Erythroblast (primary cell): ENCODE data around the gene COPS6.
"Not testable (repeated sequence)": the region's sequence is repeated elsewhere in the genome, so short reads cannot be mapped to it uniquely, and the experiment has no call there.

Experiments
- DNase-seq, 2 experiments: peaks; one replicate each; lab custom pipeline; 2025; lab: John Stamatoyannopoulos, UW
- GATA1 ChIP-seq: IDR thresholded peaks from 2 replicates; pipeline ENCODE4 v1.6.1; 2011; ENCODE audit warnings: low read depth, mild to moderate bottlenecking, control low read depth, low read length, moderate library complexity
- POLR2A ChIP-seq: IDR thresholded peaks from 2 replicates; pipeline ENCODE4 v1.6.1; 2011; ENCODE audit warnings: mild to moderate bottlenecking, low read length

Gene COPS6

GRCh38 chr7:100119072-100119969 is 30.6 kb downstream of the COPS6 start, which contains the start of the genes CNPY4 and TAF6:
CNPY4 (plus strand) TSS chr7:100119634; CDS start chr7:100119745, 111 bp downstream.
TAF6 (minus strand) TSS chr7:100119358; CDS start chr7:100114209, 5,149 bp downstream.
- TF ChIP-seq POLR2A (peak; percentile 77), GATA1 (no peak)

GRCh38 chr7:100119970-100120732 is 31.4 kb downstream of the COPS6 start:
- DNase-seq, result peak; percentile 77 to 81
- no peak for TF ChIP-seq POLR2A
- TF ChIP-seq GATA1, result no peak

More at GRCh38 chr7:100119072-100119969, 30.6 kb downstream of the COPS6 start, which contains the start of the genes CNPY4 and TAF6:
- DNase-seq, result peak; percentile 96 to 98

GRCh38 chr7:100120733-100121036 is 31.9 kb downstream of the COPS6 start:
- DNase-seq, result peak; percentile 57 to 83
- TF ChIP-seq POLR2A, result no peak
- no peak for TF ChIP-seq GATA1

GRCh38 chr7:100122067-100122466 is 33.3 kb downstream of the COPS6 start:
- DNase-seq, result peak in 1 of 2 experiments; percentile 55

GRCh38 chr7:100122568-100122967 is 33.8 kb downstream of the COPS6 start:
- TF ChIP-seq POLR2A, result no peak
- TF ChIP-seq GATA1, result no peak
- DNase-seq, result peak; percentile 91 to 92

More at GRCh38 chr7:100122067-100122466, 33.3 kb downstream of the COPS6 start:
- no peak for TF ChIP-seq POLR2A
- TF ChIP-seq GATA1, result no peak

- DNase-seq, result peak in 1 of 2 experiments; percentile 58
- TF ChIP-seq POLR2A (no peak), GATA1 (no peak)
Measured at GRCh38 chr7:100124301-100125230, 35.8 kb downstream of the COPS6 start.

GRCh38 chr7:100126239-100126930 is 37.6 kb downstream of the COPS6 start:
- no peak for TF ChIP-seq GATA1
- TF ChIP-seq POLR2A, result peak; percentile 79

GRCh38 chr7:100126931-100127865 is 38.4 kb downstream of the COPS6 start, which contains the start of gene MBLAC1:
MBLAC1 (plus strand) TSS chr7:100126967; CDS start chr7:100127396, 429 bp downstream.
- peak; percentile 97 to 98 for DNase-seq
- TF ChIP-seq GATA1 (no peak), POLR2A (peak; percentile 71)

More at GRCh38 chr7:100126239-100126930, 37.6 kb downstream of the COPS6 start:
- no peak for DNase-seq

- TF ChIP-seq GATA1 (no peak), POLR2A (peak; percentile 29)
- peak; percentile 64 to 65 for DNase-seq
Measured at GRCh38 chr7:100127866-100128636, 39.3 kb downstream of the COPS6 start.

- DNase-seq, result peak in 1 of 2 experiments; percentile 40
- TF ChIP-seq POLR2A, result no peak
- no peak for TF ChIP-seq GATA1
Measured at GRCh38 chr7:100128637-100128963, 39.8 kb downstream of the COPS6 start.

GRCh38 chr7:100130220-100130607 is 41.4 kb downstream of the COPS6 start:
- DNase-seq, result not testable (repeated sequence)
